Endothelial cell of umbilical vein (primary cell): ENCODE results near the gene PTCHD1. TPM values are rescaled to one million over a fixed set of nuclear protein-coding genes. Genes with fewer than 3 reads are reported as not detected.

ENCODE experiments used
- BruUV-seq: library from RNA; stranded (reverse); fragments of 400-500 nt; replicated peaks from 2 replicates; lab custom pipeline; 2021; lab: Mats Ljungman, UMichigan
- CTCF ChIA-PET: fragments of 300-600, 350-600 bp; sonication (Branson Sonifier 250); formaldehyde crosslinking; loops from one replicate; lab custom pipeline; 2021; ENCODE audit warnings: antibody characterized with exemption, inconsistent platforms; lab: Charles Lee
- POLR2A ChIA-PET: fragments of 300-600, 350-600 bp; sonication (Branson Sonifier 250); formaldehyde crosslinking; loops from one replicate; lab custom pipeline; 2021; ENCODE audit warnings: antibody characterized with exemption, inconsistent platforms; lab: Charles Lee
- DNase-seq: peaks from one replicate; pipeline ENCODE4 v3.0.0-alpha.2; 2011; ENCODE audit warnings: low read depth, low spot score
- FAIRE-seq: peaks from 2 replicates; lab custom pipeline; 2011; peaks lifted over from hg19 to GRCh38; lab: Jason Lieb, UNC
- H2AFZ ChIP-seq: 2 replicates; pipeline ENCODE4 v1.6.0; 2012; ENCODE audit warnings: low read depth, low read length, control low read depth, inconsistent platforms
- H3K27ac ChIP-seq: 2 replicates; pipeline ENCODE4 v1.5.1; 2011; ENCODE audit warnings: low read depth, mild to moderate bottlenecking, control low read depth, low read length, moderate library complexity; ENCODE audit not compliant: insufficient read depth
- H3K27me3 ChIP-seq, 2 experiments: 2 replicates each; pipeline versions ENCODE4 v1.6.0 to v1.6.1; 2011; ENCODE audit warnings: low read length in 2 of 2, mixed read lengths in 1 of 2; ENCODE audit not compliant: control insufficient read depth in 2 of 2, insufficient read depth in 2 of 2
- H3K36me3 ChIP-seq, 2 experiments: 2 replicates in 1 of 2; 3 replicates in 1 of 2; pipeline ENCODE4 v1.5.1; 2011; ENCODE audit warnings: low read length in 2 of 2, mild to moderate bottlenecking in 1 of 2, moderate library complexity in 1 of 2; ENCODE audit not compliant: control insufficient read depth in 2 of 2, insufficient read depth in 2 of 2; ENCODE audit errors: extremely low read depth in 1 of 2
- H3K4me1 ChIP-seq: 3 replicates; pipeline ENCODE4 v1.5.1; 2011; ENCODE audit warnings: mild to moderate bottlenecking, low read length; ENCODE audit not compliant: control insufficient read depth, insufficient read depth; ENCODE audit errors: extremely low read depth
- H3K4me2 ChIP-seq: 2 replicates; pipeline ENCODE4 v1.6.1; 2011; ENCODE audit warnings: low read length, control low read depth, mixed read lengths; ENCODE audit not compliant: insufficient read depth
- H3K4me3 ChIP-seq, 3 experiments: fragments of 200-600 bp in 1 of 3; sonication (generic), shearing (Covaris generic) in 1 of 3; replicated peaks in 1 of 3; 2 replicates each; pipeline ENCODE4 v1.5.1; 2011 to 2016; ENCODE audit warnings: control low read depth in 3 of 3, low read length in 3 of 3, mild to moderate bottlenecking in 2 of 3, inconsistent platforms in 1 of 3, low read depth in 1 of 3, moderate library complexity in 1 of 3; ENCODE audit not compliant: insufficient read depth in 1 of 3
- H3K79me2 ChIP-seq: 2 replicates; pipeline ENCODE4 v1.6.0; 2012; ENCODE audit warnings: low read length, inconsistent platforms; ENCODE audit not compliant: control insufficient read depth, insufficient read depth
- H3K9ac ChIP-seq: replicated peaks from 2 replicates; pipeline ENCODE3; 2011; ENCODE audit warnings: low read length, control low read depth; ENCODE audit not compliant: insufficient read depth; ENCODE audit errors: extremely low read depth
- H3K9me1 ChIP-seq: replicated peaks from 3 replicates; pipeline ENCODE4 v1.6.0; 2011; ENCODE audit warnings: mild to moderate bottlenecking, low read length; ENCODE audit not compliant: control insufficient read depth, insufficient read depth; ENCODE audit errors: extremely low read depth
- H3K9me3 ChIP-seq: replicated peaks from 2 replicates; pipeline ENCODE4 v1.5.1; 2012; ENCODE audit warnings: low read length, inconsistent platforms; ENCODE audit not compliant: control insufficient read depth, insufficient read depth
- H4K20me1 ChIP-seq: replicated peaks from 2 replicates; pipeline ENCODE3; 2011; ENCODE audit warnings: mild to moderate bottlenecking, low read length; ENCODE audit not compliant: control insufficient read depth, insufficient read depth; ENCODE audit errors: extremely low read depth
- CTCF ChIP-seq, 2 donors: IDR thresholded peaks; 1 replicate in 1 of 2; 2 replicates in 1 of 2; pipeline ENCODE4 v1.5.1; 2011; ENCODE audit warnings: low read length in 2 of 2, mild to moderate bottlenecking in 2 of 2, moderate library complexity in 2 of 2, control low read depth in 1 of 2, inconsistent platforms in 1 of 2, low read depth in 1 of 2; ENCODE audit not compliant: insufficient read depth in 1 of 2; ENCODE audit errors: extremely low read depth in 1 of 2
- EZH2 ChIP-seq: IDR thresholded peaks from 2 replicates; pipeline ENCODE4 v1.6.1; 2012; ENCODE audit warnings: borderline replicate concordance, low read depth, mild to moderate bottlenecking, moderate library complexity, low read length, inconsistent platforms; ENCODE audit not compliant: severe bottlenecking
- GATA2 ChIP-seq: IDR thresholded peaks from 2 replicates; pipeline ENCODE4 v1.7.0; 2011; ENCODE audit warnings: low read depth, mild to moderate bottlenecking, moderate library complexity, mixed read lengths, low read length; ENCODE audit not compliant: insufficient read length, insufficient read depth
- JUN ChIP-seq: IDR thresholded peaks from 2 replicates; pipeline ENCODE4 v1.6.1; 2011; ENCODE audit warnings: borderline replicate concordance, low read depth; ENCODE audit not compliant: insufficient read length, insufficient read depth
- MAX ChIP-seq: IDR thresholded peaks from 2 replicates; pipeline ENCODE4 v1.6.1; 2011; ENCODE audit not compliant: insufficient read depth, insufficient read length
- MYC ChIP-seq: IDR thresholded peaks from one replicate; pipeline ENCODE4 v1.6.1; 2011; ENCODE audit warnings: mild to moderate bottlenecking, low read depth, low read length
- POLR2AphosphoS5 ChIP-seq: IDR thresholded peaks from 2 replicates; pipeline ENCODE4 v1.6.1; 2012; ENCODE audit warnings: low read depth, mild to moderate bottlenecking, control low read depth, low read length, moderate library complexity; ENCODE audit not compliant: insufficient read depth
- dilution Hi-C: fragments of 300-500 bp; cut with MboI; formaldehyde crosslinking; loops from one replicate; pipeline ENCODE4 v1.15.0; 2019; ENCODE audit warnings: low sequenced_read_pairs; ENCODE audit not compliant: extremely low pct_ligation_motif_present
- intact Hi-C: fragments of 100-400 bp; cut with micrococcal nuclease; formaldehyde crosslinking; loops from one replicate; pipeline ENCODE4 v1.10.0; 2022
- polyA plus RNA-seq, 4 experiments: library from polyadenylated mRNA; depleted of rRNA in 3 of 4; stranded (reverse) in 3 of 4; unstranded in 1 of 4; fragments of >200 nt; gene quantifications; 2 replicates each; pipeline versions ENCODE4 v1.2.1 to v1.2.3, GENCODE V29; 2011 to 2012; ENCODE audit warnings: missing spikeins in 1 of 4
- total RNA-seq: library from RNA; stranded (reverse); gene quantifications from 2 replicates; pipeline ENCODE4 v1.2.3, GENCODE V29; 2021

PTCHD1 gene
- total and polyA plus RNA-seq, 2 donors (not counting 3 experiments of a cell fraction or from before 2014, with no cell fraction given), result not detected

GRCh38 chrX:23374291-23374690, 39.6 kb downstream of the PTCHD1 start:
- no peaks in the 10 kb centered on the region for H3K9me1 ChIP-seq
- no peaks in the 10 kb centered on the region for H4K20me1 ChIP-seq
- POLR2A ChIA-PET, result no interaction called here
- intact Hi-C loops (no loop called here), dilution Hi-C loops (no loop called here)
- no peaks in the 10 kb centered on the region for H3K9me3 ChIP-seq
- CTCF ChIA-PET, result no interaction called here
- no peaks in the 10 kb centered on the region for H3K4me1 ChIP-seq
- BruUV-seq, result no TSS peak
- no peaks in the 10 kb centered on the region for H3K79me2 ChIP-seq
- FAIRE-seq, result no peak
- no peak overlapping the region for H3K4me2 ChIP-seq
- no peak for TF ChIP-seq MYC
- no peak for TF ChIP-seq EZH2
- TF ChIP-seq CTCF (IDR thresholded peaks at IDR 0.05; ENCODE audit: extremely low read depth in 1 of 2, insufficient read depth in 1 of 2, low read depth in 1 of 2, low read length in 2 of 2), result no peak
- no peak for TF ChIP-seq JUN
- TF ChIP-seq GATA2, result no peak
- H3K36me3 ChIP-seq, result no peaks in the 10 kb centered on the region
- H2AFZ ChIP-seq, result no peak overlapping the region
- H3K4me3 ChIP-seq, result no peak overlapping the region
- no peak overlapping the region for H3K27ac ChIP-seq
- no peak for DNase-seq
- H3K27me3 ChIP-seq, result no peaks in the 10 kb centered on the region
- H3K9ac ChIP-seq, result no peak overlapping the region

- Histone ChIP-seq H3K79me2 (no peaks in the 10 kb centered on the region), H4K20me1 (no peaks in the 10 kb centered on the region), H3K4me1 (no peaks in the 10 kb centered on the region), H3K9me3 (no peaks in the 10 kb centered on the region), H3K9ac (no peak overlapping the region), H3K36me3 (no peaks in the 10 kb centered on the region), H2AFZ (no peak overlapping the region), H3K27me3 (no peaks in the 10 kb centered on the region), H3K4me2 (no peak overlapping the region), H3K4me3 (no peak overlapping the region), H3K27ac (no peak overlapping the region), H3K9me1 (no peaks in the 10 kb centered on the region)
- POLR2A ChIA-PET, result no interaction called here
- TF ChIP-seq EZH2, result no peak
- TF ChIP-seq GATA2, result no peak
- TF ChIP-seq MYC, result no peak
- TF ChIP-seq MAX, result no peak
- TF ChIP-seq CTCF (IDR thresholded peaks at IDR 0.05; ENCODE audit: extremely low read depth in 1 of 2, insufficient read depth in 1 of 2, low read depth in 1 of 2, low read length in 2 of 2), result no peak
- no peak for TF ChIP-seq POLR2AphosphoS5
- CTCF ChIA-PET, result no interaction called here
- no peak for DNase-seq
- intact Hi-C loops, result no loop called here
- BruUV-seq, result no TSS peak
- no peak for FAIRE-seq
- dilution Hi-C loops, result no loop called here
Observed at GRCh38 chrX:23376581-23376980, 41.9 kb downstream of the PTCHD1 start.
